Neural progenitor cell (in vitro differentiated cells): ENCODE data around the gene ATP5MG.

Experiments
- CTCF ChIP-seq: fragments of 200-600 bp; sonication (generic); IDR thresholded peaks from 2 replicates; pipeline ENCODE4 v1.5.1; 2017; ENCODE audit warnings: antibody characterized with exemption, mild to moderate bottlenecking
- EZH2 ChIP-seq: fragments of 200-600 bp; sonication (generic); IDR thresholded peaks from 2 replicates; pipeline ENCODE4 v1.6.1; 2017; ENCODE audit warnings: antibody characterized with exemption, mild to moderate bottlenecking, moderate library complexity

GRCh38 chr11:118373871-118374270 lies 27.5 kb upstream of the ATP5MG start:
- TF ChIP-seq CTCF: no peak
- no peak for TF ChIP-seq EZH2
